K562 (cell line): ENCODE results near the gene OR8S1.

ENCODE experiments used
- TCF3 ChIP-seq: sonication (generic); formaldehyde crosslinking; IDR thresholded peaks from 2 replicates; pipeline ENCODE4 v1.4.0; 2020; ENCODE audit warnings: mild to moderate bottlenecking, missing genetic modification reagents
- ZBTB8A ChIP-seq: fragments of 450-650 bp; IDR thresholded peaks from 2 replicates; pipeline ENCODE4 v1.6.1; 2018; ENCODE audit warnings: mild to moderate bottlenecking, moderate library complexity; ENCODE audit not compliant: partially characterized antibody
- TF ChIP-seq, protein P1 (sequence below), 3 experiments: IDR thresholded peaks in 2 of 3; conservative IDR thresholded peaks in 1 of 3; 2 replicates each; pipeline ENCODE4 v1.5.1; 2011 to 2012; ENCODE audit warnings: low read length in 3 of 3, mild to moderate bottlenecking in 3 of 3, control low read depth in 2 of 3, improper control_type of control experiment in 1 of 3, inconsistent platforms in 1 of 3, low read depth in 1 of 3, mixed read lengths in 1 of 3, moderate library complexity in 1 of 3; ENCODE audit not compliant: insufficient read depth in 2 of 3
- TF ChIP-seq, protein P2 (sequence below): fragments of 250-450 bp; sonication (Bioruptor Pico); IDR thresholded peaks from 2 replicates; pipeline ENCODE4 v1.4.0; 2020; ENCODE audit warnings: mild to moderate bottlenecking, moderate library complexity

DNA sequence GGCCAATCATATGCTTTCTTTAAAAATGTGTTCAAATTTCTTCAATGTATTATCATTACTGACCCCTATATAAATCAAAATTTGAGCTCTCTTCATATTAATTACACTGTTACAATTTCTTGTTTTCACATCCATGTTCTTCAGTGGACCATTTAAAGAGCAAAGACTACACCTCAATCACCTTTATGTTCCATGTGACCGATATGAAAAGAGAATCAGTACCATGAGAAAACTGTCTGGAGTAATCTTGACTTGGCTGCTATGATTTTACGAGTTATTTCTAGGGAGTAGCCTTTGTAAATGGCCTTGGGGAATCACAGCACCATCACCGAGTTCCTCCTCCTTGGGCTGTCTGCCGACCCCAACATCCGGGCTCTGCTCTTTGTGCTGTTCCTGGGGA lies at the start of gene OR8S1:
- no peak for TF ChIP-seq TCF3 (CRISPR knock-in tag)
- TF ChIP-seq, protein P1, sequence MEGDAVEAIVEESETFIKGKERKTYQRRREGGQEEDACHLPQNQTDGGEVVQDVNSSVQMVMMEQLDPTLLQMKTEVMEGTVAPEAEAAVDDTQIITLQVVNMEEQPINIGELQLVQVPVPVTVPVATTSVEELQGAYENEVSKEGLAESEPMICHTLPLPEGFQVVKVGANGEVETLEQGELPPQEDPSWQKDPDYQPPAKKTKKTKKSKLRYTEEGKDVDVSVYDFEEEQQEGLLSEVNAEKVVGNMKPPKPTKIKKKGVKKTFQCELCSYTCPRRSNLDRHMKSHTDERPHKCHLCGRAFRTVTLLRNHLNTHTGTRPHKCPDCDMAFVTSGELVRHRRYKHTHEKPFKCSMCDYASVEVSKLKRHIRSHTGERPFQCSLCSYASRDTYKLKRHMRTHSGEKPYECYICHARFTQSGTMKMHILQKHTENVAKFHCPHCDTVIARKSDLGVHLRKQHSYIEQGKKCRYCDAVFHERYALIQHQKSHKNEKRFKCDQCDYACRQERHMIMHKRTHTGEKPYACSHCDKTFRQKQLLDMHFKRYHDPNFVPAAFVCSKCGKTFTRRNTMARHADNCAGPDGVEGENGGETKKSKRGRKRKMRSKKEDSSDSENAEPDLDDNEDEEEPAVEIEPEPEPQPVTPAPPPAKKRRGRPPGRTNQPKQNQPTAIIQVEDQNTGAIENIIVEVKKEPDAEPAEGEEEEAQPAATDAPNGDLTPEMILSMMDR (IDR thresholded peaks at IDR 0.05 in 2 of 3, conservative IDR thresholded peaks at IDR 0.05 in 1 of 3; ENCODE audit: insufficient read depth in 2 of 3, low read depth in 1 of 3, low read length in 3 of 3) = no peak
- no peak for TF ChIP-seq ZBTB8A
- TF ChIP-seq, protein P2, sequence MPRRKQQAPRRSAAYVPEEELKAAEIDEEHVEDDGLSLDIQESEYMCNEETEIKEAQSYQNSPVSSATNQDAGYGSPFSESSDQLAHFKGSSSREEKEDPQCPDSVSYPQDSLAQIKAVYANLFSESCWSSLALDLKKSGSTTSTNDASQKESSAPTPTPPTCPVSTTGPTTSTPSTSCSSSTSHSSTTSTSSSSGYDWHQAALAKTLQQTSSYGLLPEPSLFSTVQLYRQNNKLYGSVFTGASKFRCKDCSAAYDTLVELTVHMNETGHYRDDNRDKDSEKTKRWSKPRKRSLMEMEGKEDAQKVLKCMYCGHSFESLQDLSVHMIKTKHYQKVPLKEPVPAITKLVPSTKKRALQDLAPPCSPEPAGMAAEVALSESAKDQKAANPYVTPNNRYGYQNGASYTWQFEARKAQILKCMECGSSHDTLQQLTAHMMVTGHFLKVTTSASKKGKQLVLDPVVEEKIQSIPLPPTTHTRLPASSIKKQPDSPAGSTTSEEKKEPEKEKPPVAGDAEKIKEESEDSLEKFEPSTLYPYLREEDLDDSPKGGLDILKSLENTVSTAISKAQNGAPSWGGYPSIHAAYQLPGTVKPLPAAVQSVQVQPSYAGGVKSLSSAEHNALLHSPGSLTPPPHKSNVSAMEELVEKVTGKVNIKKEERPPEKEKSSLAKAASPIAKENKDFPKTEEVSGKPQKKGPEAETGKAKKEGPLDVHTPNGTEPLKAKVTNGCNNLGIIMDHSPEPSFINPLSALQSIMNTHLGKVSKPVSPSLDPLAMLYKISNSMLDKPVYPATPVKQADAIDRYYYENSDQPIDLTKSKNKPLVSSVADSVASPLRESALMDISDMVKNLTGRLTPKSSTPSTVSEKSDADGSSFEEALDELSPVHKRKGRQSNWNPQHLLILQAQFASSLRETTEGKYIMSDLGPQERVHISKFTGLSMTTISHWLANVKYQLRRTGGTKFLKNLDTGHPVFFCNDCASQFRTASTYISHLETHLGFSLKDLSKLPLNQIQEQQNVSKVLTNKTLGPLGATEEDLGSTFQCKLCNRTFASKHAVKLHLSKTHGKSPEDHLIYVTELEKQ (CRISPR knock-in tag) = no peak
